ENCODE data around the gene PGD. TPM values are rescaled to one million over a fixed set of nuclear protein-coding genes. Genes with fewer than 3 reads are reported as not detected.

The PGD gene
- total and polyA plus RNA-seq, 2 experiments from 2014 or later: 174 to 305 TPM

- no peak overlapping the region for H2AFZ ChIP-seq
- no peak overlapping the region for H3K4me3 ChIP-seq
- H3K79me2 ChIP-seq (replicated peaks; ENCODE audit: insufficient read depth): no peaks in the 10 kb centered on the region
- DNase-seq (ENCODE audit: low spot score) (no peak), ATAC-seq (no peak)
- H3K36me3 Mint-ChIP-seq (ENCODE audit: low read depth): peaks cover 4% of the 10 kb centered on the region; the same call in 2 of the 3 replicates
- no peak overlapping the region for H3K27ac ChIP-seq (ENCODE audit: low read depth)
- H3K27me3 Mint-ChIP-seq (ENCODE audit: insufficient read depth, low read depth, poor library complexity): peaks cover 3% of the 10 kb centered on the region
- H3K4me3 Mint-ChIP-seq: no peak overlapping the region; the same call in 2 of the 3 replicates
- no peaks in the 10 kb centered on the region for H3K9me3 Mint-ChIP-seq
- H4K20me1 ChIP-seq (replicated peaks; ENCODE audit: insufficient read depth): no peaks in the 10 kb centered on the region
- H3F3A ChIP-seq (replicated peaks; ENCODE audit: low read depth): no peaks in the 10 kb centered on the region
- no peak overlapping the region for H3K27ac Mint-ChIP-seq
- H3K9me2 ChIP-seq (ENCODE audit: insufficient read depth): no peaks in the 10 kb centered on the region
- H3K36me3 ChIP-seq (ENCODE audit: insufficient read depth): no peaks in the 10 kb centered on the region
- no peak overlapping the region for H3K4me2 ChIP-seq
- TF ChIP-seq EZH2 (IDR thresholded peaks at IDR 0.05; ENCODE audit: low read depth, unreplicated experiment) (no peak), CTCF (conservative IDR thresholded peaks at IDR 0.05; ENCODE audit: low read depth in 2 of 2) (no peak), ZNF331 (CRISPR knock-in tag; IDR thresholded peaks at IDR 0.05; ENCODE audit: low read depth) (no peak), ZNF462 (CRISPR knock-in tag; IDR thresholded peaks at IDR 0.05) (no peak), STAT1 (IDR thresholded peaks at IDR 0.05; ENCODE audit: unreplicated experiment) (no peak), EZH2phosphoT487 (IDR thresholded peaks at IDR 0.05; ENCODE audit: unreplicated experiment) (no peak), ZNF114 (CRISPR knock-in tag; IDR thresholded peaks at IDR 0.05) (no peak), REST (IDR thresholded peaks at IDR 0.05; ENCODE audit: unreplicated experiment) (no peak), POLR2AphosphoS5 (IDR thresholded peaks at IDR 0.05; ENCODE audit: low read depth) (no peak)
- H3K4me1 ChIP-seq (ENCODE audit: insufficient read depth): no peaks in the 10 kb centered on the region
- no peaks in the 10 kb centered on the region for H3K4me1 Mint-ChIP-seq
- no peaks in the 10 kb centered on the region for H3K27me3 ChIP-seq (ENCODE audit: insufficient read depth)
These were observed 41.9 kb downstream of the PGD start for GRCh38 chr1:10440794-10441193.

All from GM23338 (cell line).